ENCODE data around the gene ARHGAP44.

DNA sequence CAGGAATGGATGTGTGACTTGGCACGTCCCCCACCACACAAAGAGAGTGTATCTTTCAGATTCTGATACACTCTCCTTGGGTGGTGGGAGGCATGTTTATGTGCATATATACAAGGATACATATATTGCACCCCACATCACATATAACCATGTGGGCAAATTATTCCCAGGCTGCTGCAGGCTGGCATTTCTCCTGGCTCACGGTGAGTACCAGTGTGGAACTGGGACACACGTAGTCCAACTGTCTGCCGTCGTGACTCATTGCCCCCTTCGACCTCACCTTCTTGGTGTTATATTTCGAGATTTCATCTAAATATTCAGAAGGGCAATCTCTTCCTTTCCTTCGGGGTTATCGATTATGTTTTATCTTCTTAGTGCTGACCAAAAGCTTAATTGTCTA is 24.4 kb downstream of the ARHGAP44 start:
- TF ChIP-seq CBX5 (CRISPR knock-in tag; IDR thresholded peaks at IDR 0.05; ENCODE audit: borderline replicate concordance) (no peak), KAT8 (CRISPR knock-in tag; IDR thresholded peaks at IDR 0.05) (no peak), NFRKB (IDR thresholded peaks at IDR 0.05) (no peak), SMC3 (IDR thresholded peaks at IDR 0.05; ENCODE audit: low read length) (no peak), SP2 (CRISPR knock-in tag; IDR thresholded peaks at IDR 0.05) (no peak)
- TF ChIP-seq, protein P1, sequence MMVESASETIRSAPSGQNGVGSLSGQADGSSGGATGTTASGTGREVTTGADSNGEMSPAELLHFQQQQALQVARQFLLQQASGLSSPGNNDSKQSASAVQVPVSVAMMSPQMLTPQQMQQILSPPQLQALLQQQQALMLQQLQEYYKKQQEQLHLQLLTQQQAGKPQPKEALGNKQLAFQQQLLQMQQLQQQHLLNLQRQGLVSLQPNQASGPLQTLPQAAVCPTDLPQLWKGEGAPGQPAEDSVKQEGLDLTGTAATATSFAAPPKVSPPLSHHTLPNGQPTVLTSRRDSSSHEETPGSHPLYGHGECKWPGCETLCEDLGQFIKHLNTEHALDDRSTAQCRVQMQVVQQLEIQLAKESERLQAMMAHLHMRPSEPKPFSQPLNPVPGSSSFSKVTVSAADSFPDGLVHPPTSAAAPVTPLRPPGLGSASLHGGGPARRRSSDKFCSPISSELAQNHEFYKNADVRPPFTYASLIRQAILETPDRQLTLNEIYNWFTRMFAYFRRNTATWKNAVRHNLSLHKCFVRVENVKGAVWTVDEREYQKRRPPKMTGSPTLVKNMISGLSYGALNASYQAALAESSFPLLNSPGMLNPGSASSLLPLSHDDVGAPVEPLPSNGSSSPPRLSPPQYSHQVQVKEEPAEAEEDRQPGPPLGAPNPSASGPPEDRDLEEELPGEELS (CRISPR knock-in tag; IDR thresholded peaks at IDR 0.05): no peak

Measured in HepG2 (cell line).